DMS79 (cell line): ENCODE measurements around the gene HECTD4.
"Not testable (repeated sequence)": the region's sequence is repeated elsewhere in the genome, so short reads cannot be mapped to it uniquely, and the experiment has no call there.

ENCODE experiments used
- DNase-seq: peaks from one replicate; lab custom pipeline; 2025; lab: John Stamatoyannopoulos, UW

HECTD4 gene

DNA sequence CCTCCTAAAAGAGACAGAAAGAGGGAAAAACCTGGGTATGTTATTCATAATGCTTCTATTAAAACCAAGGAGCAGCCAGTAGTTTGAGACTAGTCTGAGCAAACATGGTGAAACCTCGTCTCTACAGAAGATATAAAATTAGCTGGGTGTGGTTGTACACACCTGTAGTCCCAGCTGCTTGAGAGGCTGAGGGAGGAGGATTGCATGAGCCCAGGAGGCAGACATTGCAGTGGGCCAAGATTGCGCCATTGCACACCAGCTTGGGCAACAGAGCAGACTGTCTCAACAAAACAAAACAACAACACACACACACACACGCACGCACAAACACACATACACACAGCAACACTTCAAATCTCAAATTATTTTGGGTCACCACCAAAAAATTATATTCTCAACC is 27.8 kb downstream of the HECTD4 start:
- no peak for DNase-seq

DNA sequence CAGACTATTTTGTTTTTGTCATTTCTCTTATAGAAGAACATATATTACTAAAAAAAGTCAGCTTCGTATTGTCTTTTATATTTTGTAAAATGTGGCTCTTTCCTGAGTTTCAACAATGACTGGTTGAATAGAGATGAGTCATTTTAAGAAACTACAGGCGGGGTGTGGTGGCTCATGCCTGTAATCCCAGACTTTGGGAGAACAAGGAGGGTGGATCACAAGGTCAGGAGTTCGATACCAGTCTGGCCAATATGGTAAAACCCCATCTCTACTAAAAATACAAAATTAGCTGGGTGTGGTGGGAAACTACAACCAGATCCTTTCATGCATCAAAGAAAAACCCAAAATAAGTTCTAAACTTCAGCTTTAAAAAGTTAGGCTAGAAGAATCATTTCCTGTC is 28.8 kb downstream of the HECTD4 start:
- DNase-seq: no peak

DNA sequence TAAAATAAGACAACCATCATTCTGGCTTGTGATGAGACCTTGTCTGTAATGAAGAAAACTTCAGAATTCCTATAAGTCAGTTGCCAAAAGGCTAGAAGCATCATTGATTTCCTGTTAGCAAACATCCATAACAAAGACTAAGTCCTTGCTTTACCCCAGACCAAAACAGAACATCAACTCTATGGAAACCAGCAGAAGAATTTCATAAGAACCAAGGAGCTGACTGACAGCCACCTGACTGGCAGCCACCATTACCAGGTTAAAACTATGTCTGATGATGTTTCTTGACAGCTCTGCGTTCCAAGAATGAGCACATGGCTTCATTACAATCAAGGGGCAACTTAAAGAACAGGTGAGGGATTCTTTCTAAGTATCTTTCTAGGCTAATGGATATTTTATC is 29.3 kb downstream of the HECTD4 start:
- DNase-seq: no peak

GRCh38 chr12:112350593-112351592 is 31.3 kb downstream of the HECTD4 start:
- DNase-seq: no peak

GRCh38 chr12:112349431-112349830 is 32.8 kb downstream of the HECTD4 start:
- DNase-seq: no peak

- DNase-seq: not testable (repeated sequence)
Observed at GRCh38 chr12:112348926-112349325, 33.3 kb downstream of the HECTD4 start.

GRCh38 chr12:112347581-112347982 is 34.6 kb downstream of the HECTD4 start:
- no peak for DNase-seq

DNA sequence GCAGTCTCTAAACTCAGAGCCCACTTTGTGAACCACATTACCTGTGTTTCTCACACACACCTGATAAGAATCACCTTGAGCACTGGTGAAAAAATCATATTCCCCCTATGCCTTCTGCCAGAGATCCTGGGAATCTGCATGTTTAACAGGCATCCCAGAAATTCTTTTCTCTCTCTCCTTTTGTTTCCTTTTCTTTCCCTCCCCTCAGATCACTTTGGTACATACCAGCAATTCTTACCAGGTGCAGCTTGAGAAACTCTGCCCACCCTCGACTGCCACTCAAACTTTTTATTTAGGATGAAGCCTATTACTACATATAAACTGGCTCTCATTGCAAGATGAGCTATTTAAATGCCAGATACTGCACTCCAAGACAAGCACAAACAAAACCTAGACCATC is 36.0 kb downstream of the HECTD4 start:
- DNase-seq: no peak

GRCh38 chr12:112344220-112344619 is 38.0 kb downstream of the HECTD4 start:
- DNase-seq: no peak

DNA sequence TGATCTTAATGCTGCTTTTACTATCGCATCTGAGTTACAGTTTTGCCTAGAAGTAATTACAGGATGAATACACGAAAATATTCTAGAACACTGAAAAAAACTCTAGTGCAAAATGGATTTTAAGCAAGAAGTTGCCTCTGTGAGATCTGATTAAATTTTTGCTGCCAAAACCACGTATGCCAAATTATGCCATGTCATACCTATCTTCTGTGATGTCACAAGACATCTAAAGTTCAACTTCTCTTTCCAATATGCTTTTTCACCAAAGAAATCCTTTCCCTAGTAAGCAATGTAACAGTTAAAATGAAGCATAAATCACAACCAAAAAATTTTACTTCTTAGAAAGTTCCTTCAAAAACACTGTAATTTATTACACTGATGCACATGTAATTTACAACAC is 39.6 kb downstream of the HECTD4 start:
- no peak for DNase-seq

DNA sequence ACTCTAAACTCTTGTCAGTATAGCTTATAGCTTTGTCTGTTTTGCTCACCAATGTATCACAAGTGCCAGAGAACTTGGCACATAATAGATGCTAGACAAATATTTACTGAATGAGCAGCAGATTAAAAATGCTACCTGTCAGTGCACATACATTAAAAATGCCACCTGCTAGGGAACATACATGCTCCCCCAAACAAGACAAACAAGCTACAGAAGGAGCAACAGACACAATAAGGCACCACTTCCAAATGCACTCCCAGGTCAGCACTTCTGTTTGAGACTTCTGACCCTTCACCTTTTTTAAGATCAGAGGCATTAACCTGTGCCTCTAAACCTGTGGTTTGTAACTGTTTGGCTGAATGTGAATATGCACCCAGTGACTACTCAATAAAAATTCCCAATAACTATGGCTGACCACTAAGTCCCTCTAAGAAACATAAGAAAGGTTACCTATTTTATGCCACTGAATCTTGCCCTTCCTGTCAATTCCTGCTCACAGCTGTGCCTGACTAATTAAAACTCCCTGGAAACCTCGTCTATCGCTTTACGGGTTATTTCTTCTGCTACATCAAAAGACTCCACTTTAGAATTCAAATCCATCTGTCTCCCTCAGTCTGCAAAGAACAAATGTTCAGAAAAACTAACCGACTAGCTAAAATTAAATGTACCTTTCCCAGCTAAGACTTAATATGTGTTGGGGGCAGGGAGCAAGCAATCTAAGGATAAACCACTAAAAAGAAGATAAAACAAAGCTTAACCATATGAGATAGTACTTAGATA is 41.0 kb downstream of the HECTD4 start:
- no peak for DNase-seq

DNA sequence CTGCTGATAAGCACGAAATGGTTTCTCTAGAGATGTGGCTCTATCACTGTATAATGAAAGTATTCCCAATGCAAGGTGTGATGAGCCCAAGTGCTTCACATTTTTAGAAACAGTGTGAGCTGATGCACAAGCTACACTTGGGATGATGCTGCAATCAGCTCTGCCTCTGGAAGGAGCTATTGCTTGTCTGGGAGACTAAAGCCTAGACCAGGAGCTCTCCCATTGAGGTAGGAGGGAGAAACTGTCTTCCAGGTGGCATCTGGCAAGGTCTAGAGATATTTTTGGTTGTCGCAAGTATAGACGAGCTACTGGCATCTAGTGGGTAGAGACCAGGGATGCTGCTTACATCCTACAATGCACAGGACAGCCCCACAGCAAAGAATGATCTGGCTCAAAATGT is 42.0 kb downstream of the HECTD4 start:
- DNase-seq: no peak

DNA sequence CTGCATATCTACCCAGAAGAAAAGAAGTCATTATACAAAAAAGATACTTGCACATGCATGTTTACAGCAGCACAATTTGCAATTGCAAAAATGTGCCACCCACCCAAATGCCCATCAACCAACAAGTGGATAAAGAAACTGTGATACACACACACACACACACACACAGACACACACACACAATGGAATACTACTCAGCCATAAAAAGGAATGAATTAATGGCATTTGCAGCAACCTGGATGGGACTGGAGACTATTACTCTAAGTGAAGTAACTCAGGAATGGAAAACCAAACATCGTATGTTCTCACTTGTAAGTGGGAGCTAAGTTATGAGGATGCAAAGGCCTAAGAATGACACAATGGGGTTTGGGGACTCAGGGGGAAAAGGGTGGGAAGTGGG is 47.2 kb downstream of the HECTD4 start:
- DNase-seq: not testable (repeated sequence)

DNA sequence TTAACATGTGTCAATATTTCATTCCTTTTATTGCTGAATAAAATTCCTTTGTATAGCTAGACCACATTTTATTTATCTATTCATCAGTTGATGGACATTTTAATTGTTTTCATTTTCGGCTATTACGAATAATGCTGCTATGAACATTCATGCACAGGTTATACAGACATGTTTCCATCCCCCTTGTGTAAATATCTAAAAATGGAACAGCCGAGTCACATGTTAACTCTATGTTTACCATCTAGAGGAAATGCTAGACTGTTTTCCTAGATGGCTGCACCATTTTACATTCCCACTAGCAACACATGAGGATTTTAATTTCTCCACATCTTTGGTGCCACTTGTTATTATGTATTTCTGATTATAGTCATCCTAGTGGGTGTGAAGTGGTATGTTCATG is 49.2 kb downstream of the HECTD4 start:
- DNase-seq: no peak

DNA sequence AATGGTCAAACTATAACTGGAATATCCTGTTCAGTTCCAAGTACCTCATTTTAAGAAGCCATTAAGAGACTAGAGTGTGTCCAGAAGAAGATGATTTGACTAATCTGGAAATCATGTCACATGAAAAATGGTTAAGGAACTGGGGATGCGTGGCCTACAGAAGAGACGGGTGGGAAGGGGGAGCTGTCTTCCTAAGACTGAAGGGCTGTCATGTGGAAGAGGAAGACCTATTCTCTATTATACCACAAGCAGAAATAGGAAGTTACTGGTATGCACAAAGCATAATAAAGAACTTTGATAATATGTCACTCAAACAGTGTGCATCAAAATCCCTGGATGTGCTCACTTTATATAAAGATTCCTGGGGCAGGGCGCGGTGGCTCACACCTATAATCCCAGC is 50.3 kb downstream of the HECTD4 start:
- no peak for DNase-seq

DNA sequence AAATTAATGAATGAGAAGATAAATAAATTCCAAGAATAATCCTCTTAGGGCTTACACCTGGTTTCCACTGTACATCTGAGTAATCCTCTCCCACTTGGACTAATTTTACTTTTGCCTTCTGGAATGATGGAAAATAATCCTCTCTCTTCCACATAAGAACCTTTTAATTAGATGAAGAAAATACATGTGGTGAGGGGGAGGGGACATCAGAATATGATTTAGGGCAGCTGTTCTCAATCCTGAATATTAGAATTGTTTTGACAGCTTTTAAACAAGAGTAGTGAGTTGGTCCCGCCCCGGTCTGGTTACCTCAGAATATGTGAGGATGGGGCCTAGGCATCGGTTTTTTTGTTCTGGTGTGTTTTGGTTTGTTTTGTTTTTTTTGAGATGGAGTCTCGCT is 51.5 kb downstream of the HECTD4 start:
- DNase-seq: no peak

DNA sequence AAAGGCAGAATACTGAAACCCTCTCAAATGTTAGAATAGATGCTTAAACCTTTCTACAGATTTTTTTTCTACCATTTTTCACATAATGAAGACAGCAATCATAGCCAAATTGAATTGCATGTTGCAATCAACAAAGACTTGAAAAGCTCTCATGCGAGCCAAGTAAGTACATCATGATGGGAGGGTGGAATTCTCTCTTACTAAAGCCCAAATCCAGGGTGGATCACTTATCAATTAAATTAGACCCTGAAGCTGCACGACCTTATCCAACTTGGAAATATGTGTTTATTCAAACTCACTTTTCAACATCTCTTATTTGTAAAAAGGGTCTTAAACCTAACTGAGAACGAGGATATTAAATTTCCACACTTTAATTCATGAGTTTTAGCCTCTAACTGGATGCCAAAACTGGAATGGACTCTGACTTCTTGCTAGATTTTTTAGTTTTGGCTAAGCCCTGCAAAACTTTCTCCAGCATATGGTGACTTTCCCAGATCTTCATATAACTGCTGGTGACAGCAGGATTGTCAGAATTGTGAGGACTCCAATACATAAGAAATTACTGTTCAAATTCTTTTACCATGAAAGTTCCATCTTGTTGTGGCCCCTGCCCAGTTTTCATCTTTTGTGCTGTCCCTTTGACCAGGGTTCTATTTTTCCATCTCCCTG is 53.6 kb downstream of the HECTD4 start:
- peak; percentile 27 for DNase-seq

GRCh38 chr12:112327209-112327938 is 54.9 kb downstream of the HECTD4 start:
- no peak for DNase-seq

GRCh38 chr12:112325622-112326207 is 56.5 kb downstream of the HECTD4 start:
- DNase-seq: no peak

- no peak for DNase-seq
Observed at GRCh38 chr12:112325157-112325556, 57.1 kb downstream of the HECTD4 start.

DNA sequence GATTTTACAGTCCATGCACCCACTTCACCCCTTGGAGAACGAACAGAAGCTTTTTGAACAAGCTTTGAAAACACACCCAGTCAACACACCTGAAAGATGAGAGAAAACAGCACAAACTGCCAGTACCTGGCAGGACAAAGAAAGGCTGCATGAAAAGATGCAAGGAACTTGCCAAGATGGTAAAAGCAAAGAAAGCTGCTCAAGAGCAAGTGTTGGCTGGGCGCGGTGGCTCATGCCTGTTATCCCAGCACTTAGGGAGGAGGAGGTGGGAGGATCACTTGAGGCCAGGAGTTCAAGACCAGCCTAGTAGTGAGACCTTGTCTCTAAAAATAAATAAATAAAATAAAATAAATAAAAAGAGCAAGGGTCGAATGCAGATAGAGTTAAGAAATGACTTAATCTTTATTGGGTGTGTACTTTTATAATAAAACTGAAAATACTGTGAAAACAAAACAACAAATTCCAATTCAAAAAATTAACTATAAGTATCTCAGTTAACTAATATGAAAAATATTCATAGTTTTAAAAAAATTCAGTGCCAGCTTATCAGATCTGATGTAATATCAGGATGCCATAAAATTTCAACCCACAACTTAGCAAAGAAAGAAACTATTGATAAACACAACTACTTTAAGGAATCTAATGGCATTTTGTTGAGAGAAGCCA is 59.2 kb downstream of the HECTD4 start:
- no peak for DNase-seq
